Calu3 (cell line): ENCODE measurements around the gene NMNAT3. TPM values are rescaled to one million over a fixed set of nuclear protein-coding genes. Genes with fewer than 3 reads are reported as not detected.

ENCODE experiments used
- BruUV-seq: library from RNA; stranded (reverse); fragments of 400-500 nt; replicated peaks from 2 replicates; lab custom pipeline; 2021; lab: Mats Ljungman, UMichigan
- CTCF ChIA-PET: fragments of 300-600 bp; sonication (Branson Sonifier 250); formaldehyde crosslinking; loops from one replicate; lab custom pipeline; 2022; ENCODE audit warnings: antibody characterized with exemption; lab: Charles Lee
- DNase-seq: peaks from one replicate; pipeline ENCODE4 v3.0.0; 2022
- H3K27ac Mint-ChIP-seq: one replicate; pipeline ENCODE4 v1.8.0; 2022; ENCODE audit warnings: mixed read lengths; ENCODE audit not compliant: unreplicated experiment
- H3K27me3 Mint-ChIP-seq: one replicate; pipeline ENCODE4 v1.8.0; 2022; ENCODE audit warnings: mixed read lengths; ENCODE audit not compliant: unreplicated experiment
- H3K36me3 Mint-ChIP-seq: one replicate; pipeline ENCODE4 v1.8.0; 2022; ENCODE audit warnings: mild to moderate bottlenecking, moderate library complexity, mixed read lengths; ENCODE audit not compliant: insufficient read depth, unreplicated experiment
- H3K4me1 Mint-ChIP-seq: one replicate; pipeline ENCODE4 v1.8.0; 2022; ENCODE audit warnings: mild to moderate bottlenecking, low read depth, mixed read lengths; ENCODE audit not compliant: unreplicated experiment
- H3K4me3 Mint-ChIP-seq: one replicate; pipeline ENCODE4 v1.8.0; 2022; ENCODE audit warnings: mild to moderate bottlenecking, low read depth, moderate library complexity, mixed read lengths; ENCODE audit not compliant: unreplicated experiment
- H3K9me3 Mint-ChIP-seq: one replicate; pipeline ENCODE4 v1.8.0; 2022; ENCODE audit warnings: low read depth, mixed read lengths; ENCODE audit not compliant: unreplicated experiment
- intact Hi-C: fragments of 100-400 bp; cut with micrococcal nuclease; formaldehyde crosslinking; loops from one replicate; pipeline ENCODE4 v1.10.0; 2022; ENCODE audit not compliant: unreplicated experiment
- total RNA-seq: library from RNA; stranded (reverse); gene quantifications from 2 replicates; pipeline ENCODE4 v1.2.3, GENCODE V29; 2022
- TF ChIP-seq, protein P1 (sequence below): fragments of 200-600 bp; IDR thresholded peaks from one replicate; pipeline ENCODE4 v1.8.0; 2022; ENCODE audit warnings: antibody characterized with exemption; ENCODE audit not compliant: unreplicated experiment

Gene NMNAT3
- total RNA-seq, 1 experiment from 2014 or later = 7.2 TPM

DNA sequence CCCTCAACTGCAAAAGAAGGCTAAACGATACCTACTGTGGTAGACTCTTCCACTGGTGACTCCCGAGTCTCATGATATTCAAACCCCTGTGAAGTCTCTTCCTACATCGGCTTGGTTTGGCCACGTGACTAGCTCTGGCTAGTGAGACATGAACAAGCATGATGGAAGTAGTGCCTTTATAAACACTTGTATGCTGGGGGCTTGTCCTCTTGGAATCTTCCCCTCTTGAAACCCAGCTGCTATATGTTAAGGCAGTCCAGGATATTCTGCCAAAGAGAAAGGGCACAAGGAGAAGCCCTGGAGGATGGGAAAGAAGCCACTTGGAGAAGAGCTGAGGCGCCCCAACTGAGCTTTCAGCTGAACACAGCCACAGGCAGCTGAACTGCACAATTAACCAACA is 154.6 kb downstream of the NMNAT3 start:
- H3K27me3 Mint-ChIP-seq = no peaks in the 10 kb centered on the region
- CTCF ChIA-PET = interaction anchor here (0.6 to 1.5 kb wide), 3 partner anchors 9 to 662 kb away, joined by 3 to 4 read pairs (median 3); no protein-coding TSS in a partner anchor
- H3K9me3 Mint-ChIP-seq = no peaks in the 10 kb centered on the region
- TF ChIP-seq, protein P1, sequence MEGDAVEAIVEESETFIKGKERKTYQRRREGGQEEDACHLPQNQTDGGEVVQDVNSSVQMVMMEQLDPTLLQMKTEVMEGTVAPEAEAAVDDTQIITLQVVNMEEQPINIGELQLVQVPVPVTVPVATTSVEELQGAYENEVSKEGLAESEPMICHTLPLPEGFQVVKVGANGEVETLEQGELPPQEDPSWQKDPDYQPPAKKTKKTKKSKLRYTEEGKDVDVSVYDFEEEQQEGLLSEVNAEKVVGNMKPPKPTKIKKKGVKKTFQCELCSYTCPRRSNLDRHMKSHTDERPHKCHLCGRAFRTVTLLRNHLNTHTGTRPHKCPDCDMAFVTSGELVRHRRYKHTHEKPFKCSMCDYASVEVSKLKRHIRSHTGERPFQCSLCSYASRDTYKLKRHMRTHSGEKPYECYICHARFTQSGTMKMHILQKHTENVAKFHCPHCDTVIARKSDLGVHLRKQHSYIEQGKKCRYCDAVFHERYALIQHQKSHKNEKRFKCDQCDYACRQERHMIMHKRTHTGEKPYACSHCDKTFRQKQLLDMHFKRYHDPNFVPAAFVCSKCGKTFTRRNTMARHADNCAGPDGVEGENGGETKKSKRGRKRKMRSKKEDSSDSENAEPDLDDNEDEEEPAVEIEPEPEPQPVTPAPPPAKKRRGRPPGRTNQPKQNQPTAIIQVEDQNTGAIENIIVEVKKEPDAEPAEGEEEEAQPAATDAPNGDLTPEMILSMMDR = no peak
- H3K36me3 Mint-ChIP-seq = no peaks in the 10 kb centered on the region
- no peak for DNase-seq
- peaks cover 7% of the 10 kb centered on the region for H3K4me1 Mint-ChIP-seq
- H3K27ac Mint-ChIP-seq = no peak overlapping the region
- intact Hi-C loops = no loop called here
- BruUV-seq = no TSS peak
- H3K4me3 Mint-ChIP-seq = no peak overlapping the region

- no peak for DNase-seq
- CTCF ChIA-PET = interaction anchor here (1.5 kb wide), 1 partner anchor 16 kb away, joined by 3 read pairs; no protein-coding TSS in a partner anchor
- BruUV-seq = no TSS peak
- Mint-ChIP-seq H3K4me1 (peaks cover 7% of the 10 kb centered on the region), H3K27ac (no peak overlapping the region), H3K4me3 (no peak overlapping the region), H3K9me3 (no peaks in the 10 kb centered on the region), H3K36me3 (no peaks in the 10 kb centered on the region), H3K27me3 (no peaks in the 10 kb centered on the region)
- TF ChIP-seq, protein P1 = no peak
- intact Hi-C loops = no loop called here
These were observed 155.4 kb downstream of the NMNAT3 start for GRCh38 chr3:139522421-139522820.

- TF ChIP-seq, protein P1 = no peak
- Mint-ChIP-seq H3K4me3 (no peak overlapping the region), H3K27ac (no peak overlapping the region), H3K4me1 (peaks cover 7% of the 10 kb centered on the region), H3K27me3 (no peaks in the 10 kb centered on the region), H3K9me3 (no peaks in the 10 kb centered on the region), H3K36me3 (no peaks in the 10 kb centered on the region)
- no TSS peak for BruUV-seq
- no peak for DNase-seq
- CTCF ChIA-PET = no interaction called here
- intact Hi-C loops = no loop called here
These were observed 156.0 kb downstream of the NMNAT3 start for GRCh38 chr3:139521816-139522215.

DNA sequence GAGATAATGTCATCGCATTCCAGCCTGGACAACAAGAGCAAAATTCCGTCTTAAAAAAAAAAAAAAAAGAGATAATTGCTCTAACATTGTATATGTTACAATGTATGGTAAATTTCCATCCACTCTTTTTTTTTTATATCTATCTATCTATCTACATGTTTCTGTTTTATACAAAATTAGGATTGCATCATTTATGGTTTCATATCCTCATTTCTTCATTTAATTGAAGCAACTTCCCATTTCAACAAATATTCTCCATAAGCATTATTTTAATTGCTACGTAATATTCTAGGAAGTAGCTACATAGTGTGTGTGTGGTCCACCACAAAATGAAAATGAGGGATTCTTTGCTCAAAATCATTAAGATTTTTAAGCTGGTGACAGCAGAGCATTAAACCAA is 156.6 kb downstream of the NMNAT3 start:
- no TSS peak for BruUV-seq
- Mint-ChIP-seq H3K27ac (no peak overlapping the region), H3K4me1 (peaks cover 7% of the 10 kb centered on the region), H3K9me3 (no peaks in the 10 kb centered on the region), H3K4me3 (no peak overlapping the region), H3K36me3 (no peaks in the 10 kb centered on the region), H3K27me3 (no peaks in the 10 kb centered on the region)
- intact Hi-C loops = no loop called here
- CTCF ChIA-PET = interaction anchor here (0.7 to 1.1 kb wide), 3 partner anchors 10 to 1404 kb away, joined by 4 to 5 read pairs (median 4); no protein-coding TSS in a partner anchor
- TF ChIP-seq, protein P1 = no peak
- no peak for DNase-seq
